Naive thymus-derived CD8-positive, alpha-beta T cell (primary cell): ENCODE results near the gene CXCR4. TPM values are rescaled to one million over a fixed set of nuclear protein-coding genes. Genes with fewer than 3 reads are reported as not detected.
"Not testable (repeated sequence)": the region's sequence is repeated elsewhere in the genome, so short reads cannot be mapped to it uniquely, and the experiment has no call there.

Source experiments
- ATAC-seq, 2 donors: fragments of 150-1000 bp; cut with Tn5 transposase in 1 of 2; sonication (Bioruptor Pico), chemical (Tn5 transposase) in 1 of 2; 1 replicate in 1 of 2; 2 replicates in 1 of 2; pipeline ENCODE4 v1.10.0; 2021; ENCODE audit warnings: mild to moderate bottlenecking in 2 of 2, moderate library complexity in 2 of 2
- POLR2A ChIA-PET: fragments of 350-600 bp; sonication (Branson Sonifier 250); formaldehyde crosslinking; loops from one replicate; lab custom pipeline; 2021; ENCODE audit warnings: antibody characterized with exemption; lab: Charles Lee
- DNase-seq, 10 donors: peaks; one replicate each; pipeline versions ENCODE4 v3.0.0 to v3.0.0-alpha.2; 2020 to 2022
- H3K27ac Mint-ChIP-seq, 10 donors: one replicate each; pipeline ENCODE4 v1.8.0; 2020 to 2022; ENCODE audit warnings: mild to moderate bottlenecking in 10 of 10, mixed read lengths in 10 of 10, moderate library complexity in 4 of 10, inconsistent platforms in 1 of 10
- H3K27me3 Mint-ChIP-seq, 5 donors: one replicate each; pipeline ENCODE4 v1.8.0; 2021 to 2022; ENCODE audit warnings: mixed read lengths in 5 of 5
- H3K36me3 Mint-ChIP-seq, 3 donors: one replicate each; pipeline ENCODE4 v1.8.0; 2020 to 2022; ENCODE audit warnings: mixed read lengths in 3 of 3, mild to moderate bottlenecking in 2 of 3, inconsistent platforms in 1 of 3
- H3K4me1 Mint-ChIP-seq, 4 donors: one replicate each; pipeline ENCODE4 v1.8.0; 2021 to 2022; ENCODE audit warnings: mixed read lengths in 4 of 4
- H3K4me3 Mint-ChIP-seq, 10 donors: one replicate each; pipeline ENCODE4 v1.8.0; 2020 to 2022; ENCODE audit warnings: mild to moderate bottlenecking in 10 of 10, mixed read lengths in 10 of 10, moderate library complexity in 6 of 10, inconsistent platforms in 1 of 10
- H3K9me3 Mint-ChIP-seq, 9 donors: one replicate each; pipeline ENCODE4 v1.8.0; 2020 to 2022; ENCODE audit warnings: mixed read lengths in 9 of 9, mild to moderate bottlenecking in 3 of 9, inconsistent platforms in 1 of 9, moderate library complexity in 1 of 9
- polyA plus RNA-seq, 3 donors: library from polyadenylated mRNA; unstranded; fragments of 300-500 nt; fragmentation: Illumina TruSeq; gene quantifications; one replicate each; pipeline ENCODE4 v1.2.3, GENCODE V29; 2021
- total RNA-seq, 8 experiments: library from RNA in 2 of 8; stranded (reverse) in 2 of 8; gene quantifications; one replicate each; pipeline ENCODE4 v1.2.3 and lab custom pipeline; 2021 to 2026

The CXCR4 gene
- total and polyA plus RNA-seq, 5 experiments from 2014 or later = 366 to 1,161 (median 439) TPM

GRCh38 chr2:136087901-136088460, 30.0 kb downstream of the CXCR4 start:
- H3K4me1 Mint-ChIP-seq = peaks cover 14 to 31% (median 23%) of the 10 kb centered on the region in 4 donors
- not testable (repeated sequence) for H3K27me3 Mint-ChIP-seq, DNase-seq, H3K36me3 Mint-ChIP-seq, ATAC-seq, H3K9me3 Mint-ChIP-seq, H3K4me3 Mint-ChIP-seq
- POLR2A ChIA-PET = interaction anchor here (0.5 to 0.6 kb wide), 4 partner anchors 32 to 241 kb away, joined by 3 to 4 read pairs (median 3); no protein-coding TSS in a partner anchor
- H3K27ac Mint-ChIP-seq = peak overlapping the region in 1 of 10 donors; percentile 8

DNA sequence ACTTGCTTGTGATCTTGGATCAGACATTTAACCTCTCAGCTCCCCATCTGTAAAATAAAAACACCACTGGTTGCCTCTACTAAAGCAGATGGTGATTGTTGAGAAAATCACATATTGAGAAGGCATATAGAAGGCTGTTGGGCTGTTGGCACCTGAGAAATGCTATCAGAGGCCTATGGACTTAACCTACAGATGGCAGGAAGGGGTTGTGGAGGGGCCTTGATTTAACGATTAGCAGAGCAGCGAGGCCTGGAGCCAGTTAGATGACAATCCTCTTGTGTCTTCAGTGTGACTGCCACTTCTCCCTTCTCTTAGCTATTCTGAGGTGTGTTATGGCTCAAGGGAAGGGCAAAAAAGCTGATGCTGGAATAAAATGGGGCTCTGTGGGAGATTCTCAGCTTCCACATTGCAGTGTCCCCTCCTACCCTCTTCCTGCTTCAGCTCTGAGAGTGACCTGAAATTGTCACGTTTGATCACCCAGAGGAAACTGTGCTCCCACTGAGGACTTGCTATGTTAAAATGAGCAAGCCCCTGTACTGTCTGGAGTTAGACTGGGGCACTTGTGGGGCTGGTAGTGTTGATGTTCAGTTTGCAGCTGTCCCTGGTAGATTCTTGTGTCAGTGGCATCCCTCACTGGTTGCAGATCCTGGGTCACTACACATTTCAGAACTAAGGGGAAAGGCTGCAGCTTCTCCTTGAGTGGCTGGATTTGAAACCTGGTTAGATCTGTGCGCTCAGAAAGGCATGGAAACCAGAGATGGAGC, 31.5 kb downstream of the CXCR4 start:
- Mint-ChIP-seq H3K9me3 (no peaks in the 10 kb centered on the region), H3K27me3 (no peaks in the 10 kb centered on the region), H3K36me3 (no peaks in the 10 kb centered on the region), H3K4me1 (peaks cover 10 to 18% (median 16%) of the 10 kb centered on the region in 4 donors), H3K27ac (peak overlapping the region in 7 of 10 donors; percentile 30 to 85 (median 58)), H3K4me3 (no peak overlapping the region)
- DNase-seq (no peak), ATAC-seq (peak in 1 of 2 donors; percentile 18)
- POLR2A ChIA-PET = interaction anchor here (0.9 kb wide), 1 partner anchor 47 kb away, joined by 4 read pairs; no protein-coding TSS in a partner anchor

DNA sequence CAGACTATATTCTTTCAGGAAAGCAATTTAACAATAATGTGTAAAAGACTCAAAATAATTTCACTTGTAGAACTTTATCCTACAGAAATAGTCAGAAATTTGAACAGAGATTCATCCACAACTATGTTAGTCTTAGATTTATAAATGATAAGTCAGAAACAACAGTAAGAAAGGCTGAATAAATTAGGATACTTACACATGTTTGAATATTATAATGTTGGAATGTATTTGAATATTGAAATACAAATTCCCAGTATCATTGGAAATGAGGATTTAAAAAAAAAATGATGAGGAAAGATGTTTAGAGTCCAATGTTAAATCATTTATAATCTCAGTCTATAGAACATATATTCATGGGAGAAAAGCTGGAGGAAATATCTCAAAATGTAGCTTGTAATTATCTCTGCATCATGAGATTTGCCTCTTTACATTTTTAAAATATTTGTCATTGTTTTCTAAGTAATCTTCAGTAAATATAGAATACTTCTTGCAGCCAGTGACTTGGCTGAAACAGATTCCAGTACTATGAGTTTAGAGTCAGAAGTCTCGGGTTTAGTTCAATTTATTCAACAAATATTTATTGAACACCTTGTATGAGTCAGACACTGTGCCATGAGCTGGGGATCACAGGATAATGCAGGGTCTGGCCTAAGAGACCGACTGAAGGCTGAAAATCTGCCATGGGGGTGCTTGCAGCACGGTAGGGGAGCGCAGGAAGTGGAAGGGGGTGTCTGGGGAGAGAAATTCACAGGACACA, 32.3 kb downstream of the CXCR4 start:
- DNase-seq (no peak), ATAC-seq (no peak)
- no peaks in the 10 kb centered on the region for H3K27me3 Mint-ChIP-seq
- peak overlapping the region in 5 of 10 donors; percentile 30 to 70 (median 55) for H3K27ac Mint-ChIP-seq
- H3K4me3 Mint-ChIP-seq = no peak overlapping the region
- H3K4me1 Mint-ChIP-seq = peaks cover 10 to 18% (median 15%) of the 10 kb centered on the region in 4 donors
- H3K9me3 Mint-ChIP-seq = no peaks in the 10 kb centered on the region
- POLR2A ChIA-PET = no interaction called here
- no peaks in the 10 kb centered on the region for H3K36me3 Mint-ChIP-seq

DNA sequence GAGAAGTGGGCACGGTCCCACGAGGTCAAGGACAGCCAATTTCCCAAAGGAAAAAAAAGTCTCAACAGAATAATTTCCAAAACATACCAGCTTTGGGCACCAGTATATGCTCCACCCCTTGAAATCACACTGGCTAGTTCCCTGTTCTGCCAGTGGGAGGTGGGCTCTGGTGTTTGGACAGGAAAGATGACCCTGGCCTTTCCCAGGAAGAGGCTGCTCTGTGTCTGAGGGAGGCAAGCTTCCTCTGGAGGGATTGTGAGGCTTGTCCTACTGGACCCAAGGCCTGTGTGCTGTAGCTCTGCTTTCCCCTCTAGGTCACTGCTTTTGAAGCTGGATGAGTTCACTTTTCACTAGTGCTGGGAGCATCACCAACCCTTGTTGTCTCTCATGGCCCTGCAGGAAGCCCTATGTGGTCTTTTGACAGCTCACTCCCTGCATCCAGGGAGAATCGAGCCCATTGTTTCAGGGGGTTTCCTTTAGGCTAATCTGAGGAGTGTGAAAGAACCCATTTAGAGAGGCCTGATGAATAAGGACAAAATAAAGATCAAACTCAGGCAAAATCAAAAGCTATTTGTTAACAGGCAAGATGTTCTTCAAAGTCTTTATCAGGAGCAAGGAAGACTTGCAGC, 36.3 kb downstream of the CXCR4 start:
- Mint-ChIP-seq H3K27me3 (no peaks in the 10 kb centered on the region), H3K4me3 (no peak overlapping the region), H3K36me3 (no peaks in the 10 kb centered on the region), H3K4me1 (peaks cover 11 to 20% (median 15%) of the 10 kb centered on the region in 4 donors), H3K9me3 (peaks cover 0 to 9% (median 2%) of the 10 kb centered on the region in 9 donors), H3K27ac (no peak overlapping the region)
- ATAC-seq (no peak), DNase-seq (no peak)
- POLR2A ChIA-PET = no interaction called here

- H3K4me1 Mint-ChIP-seq = peaks cover 5 to 12% (median 6%) of the 10 kb centered on the region in 4 donors
- no peaks in the 10 kb centered on the region for H3K27me3 Mint-ChIP-seq
- H3K4me3 Mint-ChIP-seq = no peak overlapping the region
- no peaks in the 10 kb centered on the region for H3K36me3 Mint-ChIP-seq
- ATAC-seq = no peak
- no peak for DNase-seq
- POLR2A ChIA-PET = interaction anchor here (1.5 kb wide), 1 partner anchor 56 kb away, joined by 3 read pairs; no protein-coding TSS in a partner anchor
- H3K27ac Mint-ChIP-seq = peak overlapping the region in 2 of 10 donors; percentile 4 to 9
- peaks cover 0 to 9% (median 2%) of the 10 kb centered on the region in 9 donors for H3K9me3 Mint-ChIP-seq
Observed at GRCh38 chr2:136080114-136080513, 37.8 kb downstream of the CXCR4 start.

- Mint-ChIP-seq H3K9me3 (peaks cover 0 to 17% (median 5%) of the 10 kb centered on the region in 9 donors), H3K4me1 (peaks cover 5 to 14% (median 7%) of the 10 kb centered on the region in 4 donors), H3K27ac (no peak overlapping the region), H3K36me3 (peaks cover 0 to 4% (median 4%) of the 10 kb centered on the region in 3 donors), H3K27me3 (no peaks in the 10 kb centered on the region), H3K4me3 (no peak overlapping the region)
- no peak for ATAC-seq
- POLR2A ChIA-PET = no interaction called here
- no peak for DNase-seq
Observed at GRCh38 chr2:136077107-136077506, 40.8 kb downstream of the CXCR4 start.

DNA sequence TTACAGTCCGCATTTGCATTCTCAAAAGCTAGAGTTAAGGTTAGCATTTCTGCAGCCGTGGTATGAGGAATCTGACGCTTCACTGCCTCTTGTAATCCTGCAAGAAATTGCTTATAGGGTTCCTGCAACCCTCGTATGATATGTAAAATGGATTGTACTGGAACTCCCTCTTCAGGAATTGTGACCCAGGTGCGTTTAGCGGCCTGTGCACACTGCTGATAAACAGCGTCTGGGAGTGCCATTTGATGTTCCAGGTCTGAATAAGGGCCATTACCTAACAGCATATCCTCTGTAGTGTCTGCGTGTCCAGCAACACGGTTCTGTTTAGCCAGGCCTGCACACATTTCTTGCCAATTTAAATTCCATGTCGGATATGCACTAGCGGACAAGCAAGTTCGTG, 42.5 kb downstream of the CXCR4 start:
- ATAC-seq (no peak), DNase-seq (no peak)
- POLR2A ChIA-PET = no interaction called here
- no peak overlapping the region for H3K27ac Mint-ChIP-seq
- peaks cover 5 to 14% (median 8%) of the 10 kb centered on the region in 4 donors for H3K4me1 Mint-ChIP-seq
- no peaks in the 10 kb centered on the region for H3K27me3 Mint-ChIP-seq
- H3K4me3 Mint-ChIP-seq = no peak overlapping the region
- H3K9me3 Mint-ChIP-seq = peaks cover 0 to 27% (median 13%) of the 10 kb centered on the region in 9 donors
- H3K36me3 Mint-ChIP-seq = peaks cover 0 to 9% (median 9%) of the 10 kb centered on the region in 3 donors

- DNase-seq (no peak), ATAC-seq (no peak)
- Mint-ChIP-seq H3K9me3 (peaks cover 0 to 26% (median 13%) of the 10 kb centered on the region in 9 donors), H3K36me3 (peaks cover 0 to 9% (median 9%) of the 10 kb centered on the region in 3 donors), H3K27ac (no peak overlapping the region), H3K4me3 (no peak overlapping the region), H3K27me3 (no peaks in the 10 kb centered on the region), H3K4me1 (peaks cover 15 to 26% (median 21%) of the 10 kb centered on the region in 4 donors)
- POLR2A ChIA-PET = no interaction called here
Observed at GRCh38 chr2:136072621-136073020, 45.3 kb downstream of the CXCR4 start.

DNA sequence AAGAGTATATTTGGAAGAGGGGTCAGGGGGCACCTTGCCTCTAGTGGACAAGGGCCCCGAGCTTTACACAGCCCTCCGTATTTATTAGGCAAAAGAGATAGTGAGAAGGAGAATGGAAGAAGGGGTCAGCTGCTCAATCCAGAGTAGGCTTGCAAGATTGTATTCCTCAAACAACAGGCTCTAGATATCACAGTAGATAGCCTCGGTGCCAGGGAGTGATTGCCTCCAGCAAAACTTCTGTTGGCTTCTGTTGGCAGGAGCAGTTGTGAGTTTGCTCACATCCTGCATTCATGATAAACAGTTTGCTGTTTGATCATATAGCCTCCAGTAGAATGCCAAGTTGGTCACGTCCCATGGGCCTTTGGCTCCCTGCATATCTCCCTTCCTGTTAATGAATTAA, 46.1 kb downstream of the CXCR4 start:
- not testable (repeated sequence) for H3K27ac Mint-ChIP-seq

GRCh38 chr2:136070913-136071312, 47.0 kb downstream of the CXCR4 start:
- Mint-ChIP-seq H3K27ac (peak overlapping the region in 1 of 10 donors; percentile 46), H3K27me3 (no peaks in the 10 kb centered on the region), H3K4me3 (no peak overlapping the region), H3K9me3 (peaks cover 0 to 18% (median 11%) of the 10 kb centered on the region in 9 donors), H3K36me3 (peaks cover 0 to 9% (median 9%) of the 10 kb centered on the region in 3 donors), H3K4me1 (peaks cover 15 to 40% (median 30%) of the 10 kb centered on the region in 4 donors)
- DNase-seq (no peak), ATAC-seq (no peak)
- POLR2A ChIA-PET = no interaction called here

More for the DNA sequence above, 46.1 kb downstream of the CXCR4 start:
- H3K4me3 Mint-ChIP-seq, ATAC-seq, DNase-seq, H3K27me3 Mint-ChIP-seq, H3K36me3 Mint-ChIP-seq: not testable (repeated sequence)
- Mint-ChIP-seq H3K9me3 (peaks cover 0 to 19% (median 11%) of the 10 kb centered on the region in 9 donors), H3K4me1 (peaks cover 13 to 30% (median 23%) of the 10 kb centered on the region in 4 donors)
- POLR2A ChIA-PET = interaction anchor here (0.6 kb wide), 1 partner anchor 93 kb away, joined by 3 read pairs; no protein-coding TSS in a partner anchor

GRCh38 chr2:136069773-136070172, 48.2 kb downstream of the CXCR4 start:
- POLR2A ChIA-PET = no interaction called here
- H3K27ac Mint-ChIP-seq = peak overlapping the region in 6 of 10 donors; percentile 37 to 93 (median 85)

More at GRCh38 chr2:136069773-136070172, 48.2 kb downstream of the CXCR4 start:
- Mint-ChIP-seq H3K9me3 (peaks cover 0 to 18% (median 11%) of the 10 kb centered on the region in 9 donors), H3K27me3 (no peaks in the 10 kb centered on the region), H3K4me1 (peaks cover 22 to 50% (median 40%) of the 10 kb centered on the region in 4 donors), H3K36me3 (peaks cover 0 to 9% (median 9%) of the 10 kb centered on the region in 3 donors), H3K4me3 (no peak overlapping the region)
- ATAC-seq = no peak
- DNase-seq = no peak
